Measurements from ENCODE around the gene KIAA1671.

GRCh38 chr22:25030636-25031035 lies 78.1 kb downstream of the KIAA1671 start:
- TF ChIP-seq, protein P1, sequence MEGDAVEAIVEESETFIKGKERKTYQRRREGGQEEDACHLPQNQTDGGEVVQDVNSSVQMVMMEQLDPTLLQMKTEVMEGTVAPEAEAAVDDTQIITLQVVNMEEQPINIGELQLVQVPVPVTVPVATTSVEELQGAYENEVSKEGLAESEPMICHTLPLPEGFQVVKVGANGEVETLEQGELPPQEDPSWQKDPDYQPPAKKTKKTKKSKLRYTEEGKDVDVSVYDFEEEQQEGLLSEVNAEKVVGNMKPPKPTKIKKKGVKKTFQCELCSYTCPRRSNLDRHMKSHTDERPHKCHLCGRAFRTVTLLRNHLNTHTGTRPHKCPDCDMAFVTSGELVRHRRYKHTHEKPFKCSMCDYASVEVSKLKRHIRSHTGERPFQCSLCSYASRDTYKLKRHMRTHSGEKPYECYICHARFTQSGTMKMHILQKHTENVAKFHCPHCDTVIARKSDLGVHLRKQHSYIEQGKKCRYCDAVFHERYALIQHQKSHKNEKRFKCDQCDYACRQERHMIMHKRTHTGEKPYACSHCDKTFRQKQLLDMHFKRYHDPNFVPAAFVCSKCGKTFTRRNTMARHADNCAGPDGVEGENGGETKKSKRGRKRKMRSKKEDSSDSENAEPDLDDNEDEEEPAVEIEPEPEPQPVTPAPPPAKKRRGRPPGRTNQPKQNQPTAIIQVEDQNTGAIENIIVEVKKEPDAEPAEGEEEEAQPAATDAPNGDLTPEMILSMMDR (IDR thresholded peaks at IDR 0.05): no peak
- TF ChIP-seq POLR2AphosphoS5 (IDR thresholded peaks at IDR 0.05) (peak in 1 of 2 donors; percentile 16), POLR2A (IDR thresholded peaks at IDR 0.05) (no peak)
